Measurements from ENCODE around the gene FLYWCH2. TPM values are rescaled to one million over a fixed set of nuclear protein-coding genes. Genes with fewer than 3 reads are reported as not detected.

The FLYWCH2 gene
- total RNA-seq, 1 donor from 2014 or later = 36.5 TPM

DNA sequence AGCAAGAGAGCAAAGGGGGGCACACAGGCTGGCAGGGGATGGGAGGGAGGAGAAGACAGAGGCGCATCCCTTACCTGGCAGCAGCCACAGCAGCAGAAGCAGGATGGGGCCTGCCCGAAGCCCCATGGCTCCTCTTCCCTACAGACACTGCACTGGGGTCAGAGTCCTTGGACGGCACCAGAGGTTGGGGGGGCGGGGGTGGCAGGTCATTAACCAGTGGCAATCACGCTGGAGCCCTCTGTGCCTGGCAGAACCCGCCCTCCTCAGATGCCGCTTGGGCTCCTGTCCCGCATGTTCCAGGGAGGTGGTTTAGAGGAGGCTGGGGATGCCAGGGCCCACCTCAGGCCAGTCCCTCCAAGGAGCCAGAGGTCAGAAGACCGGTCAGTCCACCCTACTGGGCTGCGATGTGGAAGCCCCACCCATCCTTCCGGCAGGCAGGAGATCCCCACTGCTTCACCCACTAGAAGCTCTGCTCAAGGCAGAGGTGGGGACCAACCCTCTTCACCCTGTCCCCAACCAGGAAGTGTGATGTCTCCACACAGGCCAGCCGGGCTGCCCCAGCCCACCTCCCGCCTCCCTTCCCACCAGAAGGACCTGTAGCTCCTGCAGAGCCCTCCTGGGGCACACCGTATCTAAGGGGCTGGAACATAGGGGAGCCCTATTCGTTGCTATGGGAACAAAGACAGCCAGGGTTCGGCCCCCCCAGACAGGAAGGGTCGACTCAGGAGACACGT is 41.2 kb upstream of the FLYWCH2 start:
- TF ChIP-seq, protein P1, sequence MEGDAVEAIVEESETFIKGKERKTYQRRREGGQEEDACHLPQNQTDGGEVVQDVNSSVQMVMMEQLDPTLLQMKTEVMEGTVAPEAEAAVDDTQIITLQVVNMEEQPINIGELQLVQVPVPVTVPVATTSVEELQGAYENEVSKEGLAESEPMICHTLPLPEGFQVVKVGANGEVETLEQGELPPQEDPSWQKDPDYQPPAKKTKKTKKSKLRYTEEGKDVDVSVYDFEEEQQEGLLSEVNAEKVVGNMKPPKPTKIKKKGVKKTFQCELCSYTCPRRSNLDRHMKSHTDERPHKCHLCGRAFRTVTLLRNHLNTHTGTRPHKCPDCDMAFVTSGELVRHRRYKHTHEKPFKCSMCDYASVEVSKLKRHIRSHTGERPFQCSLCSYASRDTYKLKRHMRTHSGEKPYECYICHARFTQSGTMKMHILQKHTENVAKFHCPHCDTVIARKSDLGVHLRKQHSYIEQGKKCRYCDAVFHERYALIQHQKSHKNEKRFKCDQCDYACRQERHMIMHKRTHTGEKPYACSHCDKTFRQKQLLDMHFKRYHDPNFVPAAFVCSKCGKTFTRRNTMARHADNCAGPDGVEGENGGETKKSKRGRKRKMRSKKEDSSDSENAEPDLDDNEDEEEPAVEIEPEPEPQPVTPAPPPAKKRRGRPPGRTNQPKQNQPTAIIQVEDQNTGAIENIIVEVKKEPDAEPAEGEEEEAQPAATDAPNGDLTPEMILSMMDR (IDR thresholded peaks at IDR 0.05; ENCODE audit: insufficient read depth, low read depth, low read length) = no peak
- no peak for TF ChIP-seq EZH2 (IDR thresholded peaks at IDR 0.05; ENCODE audit: insufficient read depth, low read length)
- no peaks in the 10 kb centered on the region for H3K36me3 ChIP-seq (ENCODE audit: insufficient read depth, low read length)
- H3K9me3 Mint-ChIP-seq (ENCODE audit: unreplicated experiment) = no peaks in the 10 kb centered on the region
- no peak overlapping the region for H3K27ac ChIP-seq (ENCODE audit: low read depth, low read length)
- H3K4me1 Mint-ChIP-seq (ENCODE audit: low read depth, unreplicated experiment) = peaks cover 28% of the 10 kb centered on the region
- H3K27ac Mint-ChIP-seq (ENCODE audit: unreplicated experiment) = no peak overlapping the region
- H3K4me1 ChIP-seq (ENCODE audit: insufficient read depth, low read length) = peaks cover 27% of the 10 kb centered on the region
- H3K4me2 ChIP-seq (ENCODE audit: low read length) = peak overlapping the region; percentile 51
- peak overlapping the region; percentile 41 for H2AFZ ChIP-seq (ENCODE audit: low read depth, low read length)
- no peak overlapping the region for H3K4me3 ChIP-seq (ENCODE audit: insufficient read depth, low read depth, low read length)
- no peaks in the 10 kb centered on the region for H4K20me1 ChIP-seq (ENCODE audit: insufficient read depth, low read length)
- no peak overlapping the region for H3K9ac ChIP-seq (ENCODE audit: low read length)
- no peaks in the 10 kb centered on the region for H3K27me3 Mint-ChIP-seq (ENCODE audit: low read depth, unreplicated experiment)
- H3K27me3 ChIP-seq (ENCODE audit: insufficient read depth, low read length) = no peaks in the 10 kb centered on the region
- no peaks in the 10 kb centered on the region for H3K9me3 ChIP-seq (ENCODE audit: insufficient read depth, low read depth, low read length)
- FAIRE-seq = no peak
- H3K4me3 Mint-ChIP-seq (ENCODE audit: unreplicated experiment) = no peak overlapping the region
- no peak for DNase-seq (ENCODE audit: low read depth)
- no peaks in the 10 kb centered on the region for H3K79me2 ChIP-seq (ENCODE audit: insufficient read depth, low read length)
- H3K36me3 Mint-ChIP-seq (ENCODE audit: low read depth, unreplicated experiment) = no peaks in the 10 kb centered on the region

DNA sequence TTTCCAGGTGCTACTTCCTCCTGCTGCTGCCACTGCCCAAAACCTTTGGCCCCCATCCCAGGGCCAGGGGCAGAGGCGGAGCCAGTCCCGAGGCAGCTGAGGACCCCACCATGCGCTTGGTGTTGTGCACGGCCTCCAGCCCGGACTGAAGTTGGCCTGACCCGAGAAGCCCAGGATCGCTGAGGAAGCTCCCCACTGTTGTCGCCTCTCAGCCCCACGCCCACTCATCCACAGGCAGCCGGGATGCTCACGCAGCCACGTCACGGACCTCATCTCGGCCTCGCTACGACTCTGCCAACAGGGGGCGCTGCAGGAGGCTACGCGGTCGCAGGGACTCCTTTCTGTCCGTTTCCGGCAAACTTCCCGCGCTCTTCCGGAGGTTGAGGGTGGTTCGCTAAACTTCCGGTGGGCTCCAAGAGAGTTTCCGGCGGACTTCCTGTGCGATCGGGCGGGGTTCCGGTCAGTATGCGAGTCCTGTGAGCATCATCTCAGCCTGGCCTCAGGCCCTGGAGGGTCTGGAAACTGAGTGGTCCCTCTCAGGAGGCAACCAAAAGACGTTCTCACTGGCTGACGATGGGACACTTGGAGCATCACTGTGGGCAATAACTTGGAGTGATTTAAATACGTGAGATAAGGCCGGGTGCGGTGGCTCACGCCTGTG is 40.5 kb upstream of the FLYWCH2 start:
- H3K27ac Mint-ChIP-seq (ENCODE audit: unreplicated experiment) = no peak overlapping the region
- Histone ChIP-seq H3K27ac (ENCODE audit: low read depth, low read length) (no peak overlapping the region), H3K4me2 (ENCODE audit: low read length) (peak overlapping the region; percentile 51), H3K36me3 (ENCODE audit: insufficient read depth, low read length) (no peaks in the 10 kb centered on the region), H3K27me3 (ENCODE audit: insufficient read depth, low read length) (no peaks in the 10 kb centered on the region), H3K9ac (ENCODE audit: low read length) (no peak overlapping the region), H4K20me1 (ENCODE audit: insufficient read depth, low read length) (no peaks in the 10 kb centered on the region), H3K79me2 (ENCODE audit: insufficient read depth, low read length) (no peaks in the 10 kb centered on the region), H3K4me3 (ENCODE audit: insufficient read depth, low read depth, low read length) (no peak overlapping the region), H2AFZ (ENCODE audit: low read depth, low read length) (peak overlapping the region; percentile 41), H3K9me3 (ENCODE audit: insufficient read depth, low read depth, low read length) (no peaks in the 10 kb centered on the region), H3K4me1 (ENCODE audit: insufficient read depth, low read length) (peaks cover 26% of the 10 kb centered on the region)
- no peak overlapping the region for H3K4me3 Mint-ChIP-seq (ENCODE audit: unreplicated experiment)
- TF ChIP-seq, protein P1 (IDR thresholded peaks at IDR 0.05; ENCODE audit: insufficient read depth, low read depth, low read length) = peak; percentile 29
- no peak for TF ChIP-seq EZH2 (IDR thresholded peaks at IDR 0.05; ENCODE audit: insufficient read depth, low read length)
- no peaks in the 10 kb centered on the region for H3K27me3 Mint-ChIP-seq (ENCODE audit: low read depth, unreplicated experiment)
- no peaks in the 10 kb centered on the region for H3K36me3 Mint-ChIP-seq (ENCODE audit: low read depth, unreplicated experiment)
- peaks cover 27% of the 10 kb centered on the region for H3K4me1 Mint-ChIP-seq (ENCODE audit: low read depth, unreplicated experiment)
- peak; percentile 20 for DNase-seq (ENCODE audit: low read depth)
- FAIRE-seq = no peak
- no peaks in the 10 kb centered on the region for H3K9me3 Mint-ChIP-seq (ENCODE audit: unreplicated experiment)

- H3K9me3 ChIP-seq (ENCODE audit: insufficient read depth, low read depth, low read length) = no peaks in the 10 kb centered on the region
- H3K27ac Mint-ChIP-seq (ENCODE audit: unreplicated experiment) = no peak overlapping the region
- H3K27ac ChIP-seq (ENCODE audit: low read depth, low read length) = no peak overlapping the region
- no peak overlapping the region for H3K9ac ChIP-seq (ENCODE audit: low read length)
- H3K4me1 Mint-ChIP-seq (ENCODE audit: low read depth, unreplicated experiment) = peaks cover 18% of the 10 kb centered on the region
- no peaks in the 10 kb centered on the region for H3K36me3 ChIP-seq (ENCODE audit: insufficient read depth, low read length)
- no peaks in the 10 kb centered on the region for H3K27me3 ChIP-seq (ENCODE audit: insufficient read depth, low read length)
- H4K20me1 ChIP-seq (ENCODE audit: insufficient read depth, low read length) = no peaks in the 10 kb centered on the region
- DNase-seq (ENCODE audit: low read depth) (no peak), FAIRE-seq (no peak)
- no peak overlapping the region for H2AFZ ChIP-seq (ENCODE audit: low read depth, low read length)
- H3K9me3 Mint-ChIP-seq (ENCODE audit: unreplicated experiment) = no peaks in the 10 kb centered on the region
- H3K79me2 ChIP-seq (ENCODE audit: insufficient read depth, low read length) = no peaks in the 10 kb centered on the region
- TF ChIP-seq, protein P1 (IDR thresholded peaks at IDR 0.05; ENCODE audit: insufficient read depth, low read depth, low read length) = no peak
- no peak for TF ChIP-seq EZH2 (IDR thresholded peaks at IDR 0.05; ENCODE audit: insufficient read depth, low read length)
- no peaks in the 10 kb centered on the region for H3K27me3 Mint-ChIP-seq (ENCODE audit: low read depth, unreplicated experiment)
- H3K4me1 ChIP-seq (ENCODE audit: insufficient read depth, low read length) = peaks cover 22% of the 10 kb centered on the region
- no peak overlapping the region for H3K4me3 ChIP-seq (ENCODE audit: insufficient read depth, low read depth, low read length)
- H3K4me2 ChIP-seq (ENCODE audit: low read length) = no peak overlapping the region
- no peak overlapping the region for H3K4me3 Mint-ChIP-seq (ENCODE audit: unreplicated experiment)
- H3K36me3 Mint-ChIP-seq (ENCODE audit: low read depth, unreplicated experiment) = no peaks in the 10 kb centered on the region
These were observed 39.5 kb upstream of the FLYWCH2 start for GRCh38 chr16:2843526-2843925.
